A549 (cell line): Measurements from ENCODE around the gene DYNC2I2. TPM values are rescaled to one million over a fixed set of nuclear protein-coding genes. Genes with fewer than 3 reads are reported as not detected.
"Not testable (repeated sequence)": the region's sequence is repeated elsewhere in the genome, so short reads cannot be mapped to it uniquely, and the experiment has no call there.

Experiments
- ATAC-seq, 2 experiments: fragments of 200-7000 bp in 1 of 2; fragments of >200 bp in 1 of 2; cut with Nextera tagmentation in 1 of 2; cut with Tn5 transposase in 1 of 2; 3 replicates each; pipeline versions ENCODE4 v1.8.0 to v1.9.1; 2018 to 2020; ENCODE audit warnings: mild to moderate bottlenecking in 1 of 2, moderate library complexity in 1 of 2
- CTCF ChIA-PET: fragments of 300-600 bp; sonication (Branson Sonifier 250); formaldehyde crosslinking; extraction: SDS; loops from one replicate; lab custom pipeline; 2021; ENCODE audit warnings: antibody characterized with exemption, inconsistent platforms; lab: Yijun Ruan, JAX
- POLR2A ChIA-PET: fragments of 350-600 bp; formaldehyde crosslinking; extraction: SDS; loops from one replicate; lab custom pipeline; 2021; ENCODE audit warnings: antibody characterized with exemption, inconsistent platforms; lab: Yijun Ruan, JAX
- DNase-seq, 2 experiments: peaks; one replicate each; pipeline versions ENCODE4 v3.0.0 to v3.0.0-alpha.2; 2011 to 2016; ENCODE audit warnings: low read depth in 1 of 2, low spot score in 1 of 2
- FAIRE-seq: peaks from 2 replicates; lab custom pipeline; 2011; peaks lifted over from hg19 to GRCh38; lab: Jason Lieb, UNC
- H3K27ac ChIP-seq, 2 experiments: fragments of >200 bp; sonication (Bioruptor Twin); formaldehyde crosslinking; 3 replicates each; pipeline ENCODE4 v1.5.1; 2016 to 2017
- H3K4me1 ChIP-seq: fragments of >200 bp; sonication (Bioruptor Twin); formaldehyde crosslinking; 3 replicates; pipeline ENCODE4 v1.6.1; 2016
- H3K4me2 ChIP-seq: fragments of >200 bp; sonication (Bioruptor Twin); formaldehyde crosslinking; 3 replicates; pipeline ENCODE4 v1.6.1; 2016
- H3K4me3 ChIP-seq: fragments of >200 bp; sonication (Bioruptor Twin); formaldehyde crosslinking; 3 replicates; pipeline ENCODE4 v1.5.1; 2016
- H3K9me3 ChIP-seq: fragments of >200 bp; sonication (Bioruptor Twin); formaldehyde crosslinking; 3 replicates; pipeline ENCODE4 v1.6.1; 2016
- EHF ChIP-seq: fragments of 250-450 bp; sonication (Bioruptor Pico); IDR thresholded peaks from 2 replicates; pipeline ENCODE4 v1.5.0; 2020; ENCODE audit warnings: mild to moderate bottlenecking
- ELK1 ChIP-seq: fragments of 150-350 bp; IDR thresholded peaks from 2 replicates; pipeline ENCODE4 v1.6.1; 2014; ENCODE audit warnings: low read depth, mild to moderate bottlenecking, low read length
- EP300 ChIP-seq, 2 experiments: fragments of >200 bp; sonication (Bioruptor Twin); formaldehyde crosslinking; IDR thresholded peaks; 2 replicates in 1 of 2; 3 replicates in 1 of 2; pipeline ENCODE4 v1.6.1; 2016 to 2017
- ESRRA ChIP-seq: fragments of 150-350 bp; IDR thresholded peaks from 2 replicates; pipeline ENCODE4 v1.6.1; 2014; ENCODE audit warnings: mild to moderate bottlenecking, low read length, borderline replicate concordance
- FOSL2 ChIP-seq, 2 experiments: fragments of 450-650 bp in 1 of 2; fragments of >200 bp in 1 of 2; sonication (Bioruptor Twin) in 1 of 2; formaldehyde crosslinking; IDR thresholded peaks; 2 replicates each; pipeline versions ENCODE4 v1.5.0 to v1.6.1; 2016 to 2020; ENCODE audit warnings: mild to moderate bottlenecking in 1 of 2, moderate library complexity in 1 of 2
- MAFK ChIP-seq: fragments of 450-650 bp; IDR thresholded peaks from 2 replicates; pipeline ENCODE4 v1.6.1; 2014; ENCODE audit not compliant: partially characterized antibody
- MAZ ChIP-seq: fragments of 150-350 bp; IDR thresholded peaks from 2 replicates; pipeline ENCODE4 v1.6.1; 2014; ENCODE audit warnings: antibody characterized with exemption, low read depth, low read length, borderline replicate concordance
- NR3C1 ChIP-seq: fragments of >200 bp; sonication (Bioruptor Twin); formaldehyde crosslinking; IDR thresholded peaks from 3 replicates; pipeline ENCODE4 v1.6.1; 2017
- POLR2A ChIP-seq: IDR thresholded peaks from 2 replicates; pipeline ENCODE4 v1.6.1; 2012; ENCODE audit warnings: mild to moderate bottlenecking, low read length
- RCOR1 ChIP-seq: fragments of 150-350 bp; IDR thresholded peaks from 2 replicates; pipeline ENCODE4 v1.6.1; 2014; ENCODE audit warnings: antibody characterized with exemption, low read length, low read depth
- ZC3H11A ChIP-seq: fragments of 450-650 bp; IDR thresholded peaks from 2 replicates; pipeline ENCODE4 v1.6.1; 2014; ENCODE audit warnings: antibody characterized with exemption, mild to moderate bottlenecking
- WGBS: methylation state at CpG from one replicate; pipeline ENCODE4 v1.1.6; 2017; ENCODE audit errors: missing lambda C conversion rate; 5-methylcytosine and 5-hydroxymethylcytosine counted together
- polyA plus RNA-seq, 4 experiments: library from polyadenylated mRNA; depleted of rRNA in 3 of 4; stranded (reverse); fragments of >200 nt; fragmentation: RNase III in 1 of 4; extraction: RNeasy Plus Mini Kit Qiagen cat#74134 plus additional on column Dnase treatment in 1 of 4; gene quantifications; 2 replicates in 3 of 4; 3 replicates in 1 of 4; pipeline ENCODE4 v1.2.3, GENCODE V29; 2011 to 2017
- TF ChIP-seq, protein P1 (sequence below): fragments of 250-450 bp; sonication (Bioruptor Pico); IDR thresholded peaks from 2 replicates; pipeline ENCODE4 v1.5.0; 2021; ENCODE audit warnings: mild to moderate bottlenecking, moderate library complexity, borderline replicate concordance
- TF ChIP-seq, protein P2 (sequence below): IDR thresholded peaks from 2 replicates; pipeline ENCODE4 v1.6.1; 2012
- TF ChIP-seq, protein P3 (sequence below): fragments of 450-650 bp; IDR thresholded peaks from 2 replicates; pipeline ENCODE4 v1.6.1; 2014; ENCODE audit warnings: antibody characterized with exemption
- TF ChIP-seq, protein P4 (sequence below): IDR thresholded peaks from 2 replicates; pipeline ENCODE4 v1.6.1; 2012
- TF ChIP-seq, protein P5 (sequence below): fragments of 200-600 bp; sonication (generic); IDR thresholded peaks from 2 replicates; pipeline ENCODE4 v1.6.1; 2016; ENCODE audit warnings: antibody characterized with exemption, mild to moderate bottlenecking, moderate library complexity

The DYNC2I2 gene
- polyA plus RNA-seq, 2 of the 4 experiments (the other 2 are of a cell fraction) = 57.3 to 117 TPM

DNA sequence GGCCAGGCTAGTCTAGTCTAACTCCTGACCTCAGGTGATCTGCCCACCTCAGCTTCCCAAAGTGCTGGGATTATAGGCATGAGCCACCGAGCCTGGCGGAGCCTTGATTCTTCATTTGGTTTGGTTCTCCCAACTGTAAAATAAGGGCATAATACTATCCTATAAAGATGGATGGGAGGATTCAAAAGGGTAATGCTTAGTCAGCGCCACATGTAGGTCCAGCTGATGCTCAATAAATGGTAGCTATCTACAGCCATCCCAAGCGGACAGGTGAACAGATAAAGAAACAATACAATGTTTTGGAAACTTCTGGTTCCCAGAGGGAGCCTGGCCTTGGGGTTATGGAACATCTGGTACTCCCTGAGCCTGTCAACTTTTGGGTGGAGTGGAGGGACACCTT lies 18.7 kb upstream of the DYNC2I2 start:
- TF ChIP-seq, protein P1, sequence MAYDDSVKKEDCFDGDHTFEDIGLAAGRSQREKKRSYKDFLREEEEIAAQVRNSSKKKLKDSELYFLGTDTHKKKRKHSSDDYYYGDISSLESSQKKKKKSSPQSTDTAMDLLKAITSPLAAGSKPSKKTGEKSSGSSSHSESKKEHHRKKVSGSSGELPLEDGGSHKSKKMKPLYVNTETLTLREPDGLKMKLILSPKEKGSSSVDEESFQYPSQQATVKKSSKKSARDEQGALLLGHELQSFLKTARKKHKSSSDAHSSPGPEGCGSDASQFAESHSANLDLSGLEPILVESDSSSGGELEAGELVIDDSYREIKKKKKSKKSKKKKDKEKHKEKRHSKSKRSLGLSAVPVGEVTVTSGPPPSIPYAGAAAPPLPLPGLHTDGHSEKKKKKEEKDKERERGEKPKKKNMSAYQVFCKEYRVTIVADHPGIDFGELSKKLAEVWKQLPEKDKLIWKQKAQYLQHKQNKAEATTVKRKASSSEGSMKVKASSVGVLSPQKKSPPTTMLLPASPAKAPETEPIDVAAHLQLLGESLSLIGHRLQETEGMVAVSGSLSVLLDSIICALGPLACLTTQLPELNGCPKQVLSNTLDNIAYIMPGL (CRISPR knock-in tag) = no peak
- TF ChIP-seq MAFK (peak; percentile 54), POLR2A (no peak)
- H3K4me1 ChIP-seq = no peaks in the 10 kb centered on the region
- H3K4me3 ChIP-seq = no peak overlapping the region
- FAIRE-seq = no peak
- no peak overlapping the region for H3K4me2 ChIP-seq
- ATAC-seq = no peak
- H3K27ac ChIP-seq = no peak overlapping the region
- no peaks in the 10 kb centered on the region for H3K9me3 ChIP-seq
- ChIA-PET CTCF (interaction anchor here (0.6 to 2.1 kb wide), 4 partner anchors 10 to 40 kb away, joined by 3 to 9 read pairs (median 5); partner anchors contain the start of gene PKN3), POLR2A (no interaction called here)
- 94% methylated on average over 4 of the region's 4 CpGs for WGBS
- DNase-seq = no peak

GRCh38 chr9:128669786-128670185 lies 13.1 kb upstream of the DYNC2I2 start:
- Histone ChIP-seq H3K27ac (no peak overlapping the region), H3K4me1 (peaks cover 13% of the 10 kb centered on the region), H3K4me2 (no peak overlapping the region), H3K4me3 (no peak overlapping the region), H3K9me3 (no peaks in the 10 kb centered on the region)
- POLR2A ChIA-PET = interaction anchor here (0.5 kb wide), 1 partner anchor 20 kb away, joined by 4 read pairs; no protein-coding TSS in a partner anchor
- ATAC-seq = no peak
- 94% methylated on average over 6 of the region's 6 CpGs for WGBS
- CTCF ChIA-PET = interaction anchor here (0.8 to 2.7 kb wide), 3 partner anchors 23 to 34 kb away, joined by 4 to 10 read pairs (median 4); no protein-coding TSS in a partner anchor
- TF ChIP-seq RCOR1 (no peak), EHF (no peak), MAZ (no peak), POLR2A (no peak)
- no peak for DNase-seq
- no peak for FAIRE-seq

- CTCF ChIA-PET = interaction anchor here (0.6 to 1.3 kb wide), 2 partner anchors 9 to 411 kb away, joined by 3 to 4 read pairs; partner anchors contain the start of gene DYNC2I2
- Histone ChIP-seq H3K4me2 (peak overlapping the region; percentile 22; the same call in 2 of the 3 replicates), H3K4me1 (peaks cover 13% of the 10 kb centered on the region), H3K27ac (peak overlapping the region in 1 of 2 experiments; percentile 63; a peak in 3 of 6 replicates)
- peak in 1 of 2 experiments; percentile 64 for DNase-seq
- not testable (repeated sequence) for FAIRE-seq; H3K9me3 ChIP-seq; H3K4me3 ChIP-seq; TF ChIP-seq FOSL2 (IDR thresholded peaks at IDR 0.05)
- ATAC-seq = peak in 1 of 2 experiments; percentile 49; a peak in 3 of 6 replicates
- TF ChIP-seq FOSL2 (CRISPR knock-in tag; IDR thresholded peaks at IDR 0.05) = peak; percentile 79
- POLR2A ChIA-PET = interaction anchor here (0.7 to 1.8 kb wide), 2 partner anchors 9 to 18 kb away, joined by 5 to 8 read pairs; no protein-coding TSS in a partner anchor
- WGBS = 61% methylated on average over 8 of the region's 8 CpGs
Observed at GRCh38 chr9:128666481-128666941, 9.9 kb upstream of the DYNC2I2 start.

GRCh38 chr9:128657796-128658195 lies 1.1 kb upstream of the DYNC2I2 start:
- no peak for ATAC-seq
- no peaks in the 10 kb centered on the region for H3K9me3 ChIP-seq
- CTCF ChIA-PET = interaction anchor here (1.0 to 1.6 kb wide), 3 partner anchors 9 to 44 kb away, joined by 4 to 5 read pairs (median 4); partner anchors contain the start of gene PKN3
- 86% methylated on average over 3 of the region's 3 CpGs for WGBS
- no peak overlapping the region for H3K4me3 ChIP-seq
- POLR2A ChIA-PET = interaction anchor here (2.0 kb wide), 1 partner anchor 22 kb away, joined by 8 read pairs; no protein-coding TSS in a partner anchor
- TF ChIP-seq EHF (no peak), ELK1 (no peak), NR3C1 (no peak), MAFK (no peak), ESRRA (no peak), EP300 (IDR thresholded peaks at IDR 0.05) (no peak), POLR2A (no peak), ZC3H11A (no peak)
- TF ChIP-seq, protein P2, sequence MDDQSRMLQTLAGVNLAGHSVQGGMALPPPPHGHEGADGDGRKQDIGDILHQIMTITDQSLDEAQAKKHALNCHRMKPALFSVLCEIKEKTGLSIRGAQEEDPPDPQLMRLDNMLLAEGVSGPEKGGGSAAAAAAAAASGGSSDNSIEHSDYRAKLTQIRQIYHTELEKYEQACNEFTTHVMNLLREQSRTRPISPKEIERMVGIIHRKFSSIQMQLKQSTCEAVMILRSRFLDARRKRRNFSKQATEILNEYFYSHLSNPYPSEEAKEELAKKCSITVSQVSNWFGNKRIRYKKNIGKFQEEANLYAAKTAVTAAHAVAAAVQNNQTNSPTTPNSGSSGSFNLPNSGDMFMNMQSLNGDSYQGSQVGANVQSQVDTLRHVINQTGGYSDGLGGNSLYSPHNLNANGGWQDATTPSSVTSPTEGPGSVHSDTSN = no peak
- TF ChIP-seq, protein P3, sequence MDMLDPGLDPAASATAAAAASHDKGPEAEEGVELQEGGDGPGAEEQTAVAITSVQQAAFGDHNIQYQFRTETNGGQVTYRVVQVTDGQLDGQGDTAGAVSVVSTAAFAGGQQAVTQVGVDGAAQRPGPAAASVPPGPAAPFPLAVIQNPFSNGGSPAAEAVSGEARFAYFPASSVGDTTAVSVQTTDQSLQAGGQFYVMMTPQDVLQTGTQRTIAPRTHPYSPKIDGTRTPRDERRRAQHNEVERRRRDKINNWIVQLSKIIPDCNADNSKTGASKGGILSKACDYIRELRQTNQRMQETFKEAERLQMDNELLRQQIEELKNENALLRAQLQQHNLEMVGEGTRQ = no peak
- TF ChIP-seq, protein P4, sequence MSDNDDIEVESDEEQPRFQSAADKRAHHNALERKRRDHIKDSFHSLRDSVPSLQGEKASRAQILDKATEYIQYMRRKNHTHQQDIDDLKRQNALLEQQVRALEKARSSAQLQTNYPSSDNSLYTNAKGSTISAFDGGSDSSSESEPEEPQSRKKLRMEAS = no peak
- TF ChIP-seq, protein P5, sequence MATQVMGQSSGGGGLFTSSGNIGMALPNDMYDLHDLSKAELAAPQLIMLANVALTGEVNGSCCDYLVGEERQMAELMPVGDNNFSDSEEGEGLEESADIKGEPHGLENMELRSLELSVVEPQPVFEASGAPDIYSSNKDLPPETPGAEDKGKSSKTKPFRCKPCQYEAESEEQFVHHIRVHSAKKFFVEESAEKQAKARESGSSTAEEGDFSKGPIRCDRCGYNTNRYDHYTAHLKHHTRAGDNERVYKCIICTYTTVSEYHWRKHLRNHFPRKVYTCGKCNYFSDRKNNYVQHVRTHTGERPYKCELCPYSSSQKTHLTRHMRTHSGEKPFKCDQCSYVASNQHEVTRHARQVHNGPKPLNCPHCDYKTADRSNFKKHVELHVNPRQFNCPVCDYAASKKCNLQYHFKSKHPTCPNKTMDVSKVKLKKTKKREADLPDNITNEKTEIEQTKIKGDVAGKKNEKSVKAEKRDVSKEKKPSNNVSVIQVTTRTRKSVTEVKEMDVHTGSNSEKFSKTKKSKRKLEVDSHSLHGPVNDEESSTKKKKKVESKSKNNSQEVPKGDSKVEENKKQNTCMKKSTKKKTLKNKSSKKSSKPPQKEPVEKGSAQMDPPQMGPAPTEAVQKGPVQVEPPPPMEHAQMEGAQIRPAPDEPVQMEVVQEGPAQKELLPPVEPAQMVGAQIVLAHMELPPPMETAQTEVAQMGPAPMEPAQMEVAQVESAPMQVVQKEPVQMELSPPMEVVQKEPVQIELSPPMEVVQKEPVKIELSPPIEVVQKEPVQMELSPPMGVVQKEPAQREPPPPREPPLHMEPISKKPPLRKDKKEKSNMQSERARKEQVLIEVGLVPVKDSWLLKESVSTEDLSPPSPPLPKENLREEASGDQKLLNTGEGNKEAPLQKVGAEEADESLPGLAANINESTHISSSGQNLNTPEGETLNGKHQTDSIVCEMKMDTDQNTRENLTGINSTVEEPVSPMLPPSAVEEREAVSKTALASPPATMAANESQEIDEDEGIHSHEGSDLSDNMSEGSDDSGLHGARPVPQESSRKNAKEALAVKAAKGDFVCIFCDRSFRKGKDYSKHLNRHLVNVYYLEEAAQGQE = no peak
- H3K27ac ChIP-seq = peak overlapping the region; percentile 94 to 99; a peak in 4 of 6 replicates
- no peak overlapping the region for H3K4me2 ChIP-seq
- no peak for DNase-seq
- peaks cover 4% of the 10 kb centered on the region; the same call in 1 of the 3 replicates for H3K4me1 ChIP-seq
- no peak for FAIRE-seq
